HCT116 (cell line): ENCODE measurements around the gene TREML1. TPM values are rescaled to one million over a fixed set of nuclear protein-coding genes. Genes with fewer than 3 reads are reported as not detected.

ENCODE experiments used
- ATAC-seq: fragments of 200-7000 bp; cut with Tn5 transposase; 2 replicates; pipeline ENCODE4 v1.9.1; 2020; ENCODE audit warnings: mild to moderate bottlenecking, moderate library complexity
- BruUV-seq: library from RNA; stranded (reverse); fragments of 400-500 nt; replicated peaks from 2 replicates; lab custom pipeline; 2021; lab: Mats Ljungman, UMichigan
- CTCF ChIA-PET: fragments of 300-600 bp; sonication (Branson Sonifier 250); formaldehyde crosslinking; loops from one replicate; lab custom pipeline; 2021; ENCODE audit warnings: antibody characterized with exemption; lab: Charles Lee
- POLR2A ChIA-PET: fragments of 300-600, 350-600 bp; sonication (Branson Sonifier 250); formaldehyde crosslinking; loops from one replicate; lab custom pipeline; 2021; ENCODE audit warnings: antibody characterized with exemption; lab: Charles Lee
- RAD21 ChIA-PET, 2 experiments: fragments of 300-600 bp; sonication (Branson Sonifier 250); formaldehyde crosslinking; loops; one replicate each; lab custom pipeline; 2023; ENCODE audit warnings: low total read pairs in 2 of 2; ENCODE audit not compliant: uncharacterized antibody in 2 of 2, unreplicated experiment in 2 of 2, low non-redundant PET in 1 of 2; lab: Charles Lee
- DNase-seq: peaks from one replicate; pipeline ENCODE4 v3.0.0-alpha.2; 2010; ENCODE audit warnings: low read depth, low spot score
- H2AFZ ChIP-seq: fragments of 200-600 bp; shearing (Covaris generic), sonication (generic); 2 replicates; pipeline ENCODE4 v1.6.1; 2017; ENCODE audit warnings: low read depth, mixed run types, mixed read lengths, antibody characterized with exemption, low read length; ENCODE audit not compliant: poor library complexity, severe bottlenecking
- H3K27ac ChIP-seq: 2 replicates; pipeline ENCODE4 v1.5.1; 2012; ENCODE audit warnings: low read depth, low read length
- H3K27me3 ChIP-seq: fragments of 200-600 bp; sonication (generic); 2 replicates; pipeline ENCODE4 v1.6.1; 2016; ENCODE audit warnings: mixed run types, low read length, mixed read lengths; ENCODE audit not compliant: insufficient read depth
- H3K36me3 ChIP-seq, 2 experiments: fragments of 200-500 bp in 1 of 2; fragments of 200-600 bp in 1 of 2; sonication (Bioruptor generic) in 1 of 2; sonication (generic) in 1 of 2; 2 replicates each; pipeline versions ENCODE4 v1.5.1 to v1.6.1; 2014 to 2016; ENCODE audit warnings: low read length in 2 of 2, inconsistent platforms in 1 of 2, mixed read lengths in 1 of 2, mixed run types in 1 of 2; ENCODE audit not compliant: insufficient read depth in 2 of 2, control insufficient read depth in 1 of 2
- H3K4me1 ChIP-seq, 2 experiments: fragments of 200-600 bp in 1 of 2; sonication (generic) in 1 of 2; 2 replicates each; pipeline versions ENCODE4 v1.5.1 to v1.6.1; 2012 to 2017; ENCODE audit warnings: low read length in 2 of 2, inconsistent platforms in 1 of 2, mild to moderate bottlenecking in 1 of 2, mixed read lengths in 1 of 2, mixed run types in 1 of 2, moderate library complexity in 1 of 2; ENCODE audit not compliant: insufficient read depth in 2 of 2, control insufficient read depth in 1 of 2
- H3K4me2 ChIP-seq: fragments of 200-600 bp; sonication (generic); 2 replicates; pipeline ENCODE4 v1.6.1; 2017; ENCODE audit warnings: mixed run types, low read length, mixed read lengths
- H3K4me3 ChIP-seq, 2 experiments: fragments of 200-600 bp in 1 of 2; sonication (generic) in 1 of 2; replicated peaks in 1 of 2; 2 replicates each; pipeline ENCODE4 v1.5.1; 2011 to 2016; ENCODE audit warnings: low read length in 2 of 2, control low read depth in 1 of 2, low read depth in 1 of 2, mild to moderate bottlenecking in 1 of 2, mixed read lengths in 1 of 2, mixed run types in 1 of 2
- H3K79me2 ChIP-seq: fragments of 200-600 bp; sonication (generic); 2 replicates; pipeline ENCODE4 v1.6.1; 2017; ENCODE audit warnings: mild to moderate bottlenecking, mixed run types, low read length, moderate library complexity, mixed read lengths; ENCODE audit not compliant: insufficient read depth
- H3K9ac ChIP-seq: fragments of 200-600 bp; sonication (generic); 2 replicates; pipeline ENCODE4 v1.6.1; 2016; ENCODE audit warnings: low read length, mixed read lengths
- H3K9me2 ChIP-seq: fragments of 200-600 bp; sonication (generic), shearing (Covaris generic); 2 replicates; pipeline ENCODE4 v1.6.1; 2017; ENCODE audit warnings: mixed run types, mild to moderate bottlenecking, moderate library complexity; ENCODE audit not compliant: insufficient read depth
- H3K9me3 ChIP-seq, 2 experiments: fragments of 200-500 bp in 1 of 2; fragments of 200-600 bp in 1 of 2; sonication (Bioruptor generic) in 1 of 2; sonication (generic) in 1 of 2; 2 replicates each; pipeline ENCODE4 v1.6.1; 2014 to 2017; ENCODE audit warnings: low read length in 2 of 2, mixed read lengths in 2 of 2, inconsistent platforms in 1 of 2, low read depth in 1 of 2, mild to moderate bottlenecking in 1 of 2, mixed run types in 1 of 2, moderate library complexity in 1 of 2; ENCODE audit not compliant: control insufficient read depth in 1 of 2, insufficient read depth in 1 of 2
- H4K20me1 ChIP-seq: fragments of 200-600 bp; sonication (generic), shearing (Covaris generic); 2 replicates; pipeline ENCODE4 v1.6.1; 2017; ENCODE audit warnings: mixed run types, mild to moderate bottlenecking, moderate library complexity; ENCODE audit not compliant: insufficient read depth
- CBX3 ChIP-seq: IDR thresholded peaks from 2 replicates; pipeline ENCODE4 v1.6.1; 2012; ENCODE audit warnings: low read depth
- CEBPB ChIP-seq: IDR thresholded peaks from 2 replicates; pipeline ENCODE4 v1.6.1; 2012; ENCODE audit warnings: low read depth
- ELF1 ChIP-seq: IDR thresholded peaks from 2 replicates; pipeline ENCODE4 v1.6.1; 2012; ENCODE audit warnings: low read depth, borderline replicate concordance
- EZH2 ChIP-seq: fragments of 200-600 bp; sonication (generic); IDR thresholded peaks from 2 replicates; pipeline ENCODE4 v1.6.1; 2017; ENCODE audit warnings: antibody characterized with exemption, mixed run types
- FOSL1 ChIP-seq: IDR thresholded peaks from 2 replicates; pipeline ENCODE4 v1.6.1; 2012; ENCODE audit warnings: low read depth
- JUND ChIP-seq: IDR thresholded peaks from 2 replicates; pipeline ENCODE4 v1.6.1; 2012
- SP1 ChIP-seq: IDR thresholded peaks from 2 replicates; pipeline ENCODE4 v1.6.1; 2012; ENCODE audit warnings: low read depth
- SRF ChIP-seq: IDR thresholded peaks from 2 replicates; pipeline ENCODE4 v1.6.1; 2012; ENCODE audit warnings: low read depth
- ZNF274 ChIP-seq: fragments of 200-500 bp; sonication (Bioruptor generic); IDR thresholded peaks from 2 replicates; pipeline ENCODE4 v1.6.1; 2014; ENCODE audit warnings: mild to moderate bottlenecking, low read depth, low read length, inconsistent platforms
- intact Hi-C: fragments of 100-400 bp; cut with micrococcal nuclease; formaldehyde crosslinking; loops from 2 replicates; pipeline ENCODE4 v1.10.0; 2022
- total RNA-seq: library from RNA; stranded (reverse); gene quantifications from one replicate; pipeline ENCODE4 v1.2.1, GENCODE V29; 2021; ENCODE audit not compliant: unreplicated experiment
- TF ChIP-seq, protein P1 (sequence below), 3 experiments: fragments of 200-600 bp in 1 of 3; sonication (generic) in 1 of 3; IDR thresholded peaks in 2 of 3; conservative IDR thresholded peaks in 1 of 3; 2 replicates each; pipeline ENCODE4 v1.5.1; 2012 to 2017; ENCODE audit warnings: low read depth in 2 of 3, low read length in 2 of 3, antibody characterized with exemption in 1 of 3, borderline replicate concordance in 1 of 3, control low read depth in 1 of 3, mild to moderate bottlenecking in 1 of 3, mixed read lengths in 1 of 3, mixed run types in 1 of 3, moderate library complexity in 1 of 3; ENCODE audit not compliant: insufficient read depth in 1 of 3
- TF ChIP-seq, protein P2 (sequence below): IDR thresholded peaks from 2 replicates; pipeline ENCODE4 v1.6.1; 2012

The TREML1 gene
- total RNA-seq, 1 experiment from 2014 or later, result not detected

DNA sequence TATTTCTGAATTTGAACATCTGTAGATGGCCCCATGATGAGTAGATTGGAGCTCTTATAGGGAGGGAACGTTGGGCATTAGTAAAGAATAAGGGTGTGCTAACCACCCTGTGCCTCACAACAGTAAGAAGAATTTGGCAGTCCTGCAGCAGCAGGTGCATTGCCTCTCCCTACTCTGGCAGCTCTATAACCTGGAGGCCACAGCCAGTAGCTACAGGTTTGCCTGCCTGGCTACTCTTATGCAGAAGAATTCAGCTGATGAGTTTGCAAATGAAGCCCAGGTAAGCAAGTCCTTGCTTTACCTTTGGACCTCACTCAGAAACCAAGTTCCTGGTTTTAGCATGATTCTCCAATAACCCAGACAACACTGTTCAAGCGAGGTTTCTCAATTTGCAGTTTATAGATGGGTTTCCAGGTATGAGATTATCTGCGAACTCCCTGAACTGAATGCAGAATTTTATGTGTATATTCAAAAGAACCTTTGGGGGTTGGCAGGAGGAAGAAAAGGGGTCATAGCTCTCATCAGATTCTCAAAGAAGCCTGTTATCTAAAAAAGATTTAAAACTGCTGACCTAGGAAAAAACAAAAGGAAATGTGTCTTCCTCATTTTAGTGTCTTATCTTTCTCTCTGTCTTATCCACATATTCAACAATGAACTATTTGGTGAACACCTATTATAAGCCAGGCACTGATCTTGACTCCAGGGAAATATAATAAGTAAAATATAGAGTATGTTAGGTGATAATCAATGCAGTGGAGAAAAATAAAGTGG is 18.9 kb downstream of the TREML1 start:
- intact Hi-C loops, result no loop called here
- BruUV-seq, result no TSS peak

DNA sequence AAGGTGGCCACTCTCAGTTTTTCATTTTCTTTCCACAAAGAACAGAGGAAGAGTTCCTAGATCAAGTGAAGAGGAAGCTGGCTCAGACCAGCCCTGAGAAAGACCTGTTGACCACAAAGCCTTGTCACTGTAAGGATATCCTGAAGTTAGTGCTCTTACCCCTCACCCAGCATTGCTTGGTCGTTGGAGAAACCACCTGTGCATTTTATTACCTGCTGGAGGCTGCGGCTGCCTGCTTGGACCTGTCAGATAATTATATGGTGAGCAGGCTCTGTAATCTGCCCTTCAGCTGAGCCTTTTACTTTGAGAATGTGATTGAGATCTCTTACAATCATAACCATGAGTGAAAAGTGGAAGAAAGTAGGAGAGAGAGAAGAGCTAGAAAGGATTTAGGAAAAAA is 21.9 kb downstream of the TREML1 start:
- RAD21 ChIA-PET, result no interaction called here
- TF ChIP-seq, protein P1, sequence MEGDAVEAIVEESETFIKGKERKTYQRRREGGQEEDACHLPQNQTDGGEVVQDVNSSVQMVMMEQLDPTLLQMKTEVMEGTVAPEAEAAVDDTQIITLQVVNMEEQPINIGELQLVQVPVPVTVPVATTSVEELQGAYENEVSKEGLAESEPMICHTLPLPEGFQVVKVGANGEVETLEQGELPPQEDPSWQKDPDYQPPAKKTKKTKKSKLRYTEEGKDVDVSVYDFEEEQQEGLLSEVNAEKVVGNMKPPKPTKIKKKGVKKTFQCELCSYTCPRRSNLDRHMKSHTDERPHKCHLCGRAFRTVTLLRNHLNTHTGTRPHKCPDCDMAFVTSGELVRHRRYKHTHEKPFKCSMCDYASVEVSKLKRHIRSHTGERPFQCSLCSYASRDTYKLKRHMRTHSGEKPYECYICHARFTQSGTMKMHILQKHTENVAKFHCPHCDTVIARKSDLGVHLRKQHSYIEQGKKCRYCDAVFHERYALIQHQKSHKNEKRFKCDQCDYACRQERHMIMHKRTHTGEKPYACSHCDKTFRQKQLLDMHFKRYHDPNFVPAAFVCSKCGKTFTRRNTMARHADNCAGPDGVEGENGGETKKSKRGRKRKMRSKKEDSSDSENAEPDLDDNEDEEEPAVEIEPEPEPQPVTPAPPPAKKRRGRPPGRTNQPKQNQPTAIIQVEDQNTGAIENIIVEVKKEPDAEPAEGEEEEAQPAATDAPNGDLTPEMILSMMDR (IDR thresholded peaks at IDR 0.05 in 2 of 3, conservative IDR thresholded peaks at IDR 0.05 in 1 of 3; ENCODE audit: borderline replicate concordance in 1 of 3, insufficient read depth in 1 of 3, low read depth in 2 of 3, low read length in 2 of 3), result no peak
- TF ChIP-seq FOSL1 (no peak), SRF (no peak), JUND (no peak), CEBPB (no peak), ELF1 (no peak), CBX3 (no peak)
- TF ChIP-seq, protein P2, sequence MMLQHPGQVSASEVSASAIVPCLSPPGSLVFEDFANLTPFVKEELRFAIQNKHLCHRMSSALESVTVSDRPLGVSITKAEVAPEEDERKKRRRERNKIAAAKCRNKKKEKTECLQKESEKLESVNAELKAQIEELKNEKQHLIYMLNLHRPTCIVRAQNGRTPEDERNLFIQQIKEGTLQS, result no peak
- Histone ChIP-seq H3K9me2 (no peaks in the 10 kb centered on the region), H3K36me3 (no peaks in the 10 kb centered on the region), H3K4me3 (no peak overlapping the region), H3K79me2 (no peaks in the 10 kb centered on the region), H3K27ac (no peak overlapping the region), H4K20me1 (no peaks in the 10 kb centered on the region), H3K9me3 (no peaks in the 10 kb centered on the region), H3K4me2 (no peak overlapping the region), H3K27me3 (peaks cover 6% of the 10 kb centered on the region; the same call in 1 of the 2 replicates), H3K9ac (no peak overlapping the region), H2AFZ (no peak overlapping the region), H3K4me1 (no peaks in the 10 kb centered on the region)
- intact Hi-C loops, result no loop called here
- POLR2A ChIA-PET, result no interaction called here
- no TSS peak for BruUV-seq
- CTCF ChIA-PET, result no interaction called here
- ATAC-seq, result no peak
- DNase-seq, result no peak

More for the DNA sequence above, 18.9 kb downstream of the TREML1 start:
- no peak overlapping the region for H3K27ac ChIP-seq
- no peak overlapping the region for H3K4me2 ChIP-seq
- H3K4me3 ChIP-seq, result no peak overlapping the region
- H3K9me3 ChIP-seq, result no peaks in the 10 kb centered on the region
- H2AFZ ChIP-seq, result no peak overlapping the region
- H3K9ac ChIP-seq, result no peak overlapping the region
- TF ChIP-seq SP1 (no peak), ZNF274 (no peak), ELF1 (no peak), JUND (no peak), EZH2 (no peak)
- POLR2A ChIA-PET, result no interaction called here
- no peaks in the 10 kb centered on the region for H3K36me3 ChIP-seq
- ATAC-seq (no peak), DNase-seq (no peak)
- no peaks in the 10 kb centered on the region for H3K4me1 ChIP-seq
- no peaks in the 10 kb centered on the region for H3K79me2 ChIP-seq
- CTCF ChIA-PET, result no interaction called here
- RAD21 ChIA-PET, result no interaction called here
- no peaks in the 10 kb centered on the region for H4K20me1 ChIP-seq
- H3K9me2 ChIP-seq, result no peaks in the 10 kb centered on the region
- H3K27me3 ChIP-seq, result peaks cover 6% of the 10 kb centered on the region; the same call in 1 of the 2 replicates
